GM13977 (cell line): ENCODE measurements around the gene MICB.

Source experiments
- DNase-seq: peaks from one replicate; pipeline ENCODE4 v3.0.0; 2012; ENCODE audit warnings: low spot score
- CTCF ChIP-seq: IDR thresholded peaks from 2 replicates; pipeline ENCODE4 v1.5.1; 2012; ENCODE audit warnings: mild to moderate bottlenecking, control low read depth; ENCODE audit not compliant: insufficient read depth; ENCODE audit errors: extremely low read depth, missing control alignments
- in situ Hi-C: fragments of 300-500 bp; cut with MboI; formaldehyde crosslinking; loops from one replicate; pipeline ENCODE4 v1.12.0; 2022; ENCODE audit warnings: low sequenced_read_pairs, low pct_unique_long_range_greater_than_20kb, mixed read lengths, inconsistent platforms; ENCODE audit not compliant: unreplicated experiment

MICB gene

DNA sequence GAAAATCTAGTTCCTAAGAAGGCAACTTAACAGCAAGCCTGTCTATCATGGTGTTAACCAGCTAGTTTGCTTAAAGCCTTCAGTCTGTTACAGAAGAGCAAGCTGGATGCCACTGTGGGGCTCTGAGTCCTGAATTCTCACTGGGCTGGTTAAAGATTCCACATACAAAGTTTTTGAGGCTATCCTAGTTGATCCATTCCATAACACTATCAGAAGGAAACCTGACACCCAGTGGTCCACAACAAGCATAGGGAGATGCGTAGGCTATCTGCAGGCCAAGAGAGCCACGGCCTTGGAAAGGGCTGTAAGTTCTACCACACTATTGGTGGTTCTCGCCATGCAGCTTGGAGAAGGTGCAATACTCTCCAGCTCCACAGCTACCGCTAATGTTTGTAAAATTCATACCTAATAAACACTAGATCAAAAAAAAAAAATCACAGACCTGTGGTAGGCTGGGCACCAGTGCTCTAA lies 30.4 kb downstream of the MICB start:
- DNase-seq: no peak
- in situ Hi-C loops: no loop called here
- no peak for TF ChIP-seq CTCF

GRCh38 chr6:31528821-31529328 lies 30.9 kb downstream of the MICB start, which contains the start of gene MCCD1:
Gene MCCD1 (plus strand): TSS chr6:31528962. CDS start chr6:31529015, 53 bp downstream.
- no peak for DNase-seq
- in situ Hi-C loops: no loop called here
- TF ChIP-seq CTCF: no peak

- in situ Hi-C loops: no loop called here
- DNase-seq: no peak
- TF ChIP-seq CTCF: no peak
Observed at GRCh38 chr6:31529329-31530150, 31.6 kb downstream of the MICB start.

DNA sequence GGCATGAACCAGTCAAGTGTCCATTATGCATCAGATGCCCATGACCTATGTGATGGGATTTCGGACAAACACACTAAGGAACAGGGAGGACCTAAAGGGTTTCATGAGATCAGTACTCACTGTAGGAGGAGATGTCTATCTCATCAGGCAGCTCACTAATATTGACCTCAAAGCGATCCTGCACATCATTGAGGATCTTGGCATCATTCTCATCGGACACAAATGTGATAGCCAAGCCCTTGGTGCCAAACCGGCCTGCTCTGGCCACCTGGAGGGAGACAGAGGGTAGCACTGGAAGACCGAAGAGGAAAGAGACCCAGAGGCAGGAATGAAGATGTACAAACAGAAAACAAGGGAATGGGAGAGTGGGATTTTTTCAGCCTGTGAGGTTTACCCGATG lies 32.7 kb downstream of the MICB start:
- no peak for TF ChIP-seq CTCF
- no peak for DNase-seq
- in situ Hi-C loops: no loop called here

- in situ Hi-C loops: no loop called here
- TF ChIP-seq CTCF: no peak
- no peak for DNase-seq
Observed at GRCh38 chr6:31531162-31531561, 33.2 kb downstream of the MICB start.

DNA sequence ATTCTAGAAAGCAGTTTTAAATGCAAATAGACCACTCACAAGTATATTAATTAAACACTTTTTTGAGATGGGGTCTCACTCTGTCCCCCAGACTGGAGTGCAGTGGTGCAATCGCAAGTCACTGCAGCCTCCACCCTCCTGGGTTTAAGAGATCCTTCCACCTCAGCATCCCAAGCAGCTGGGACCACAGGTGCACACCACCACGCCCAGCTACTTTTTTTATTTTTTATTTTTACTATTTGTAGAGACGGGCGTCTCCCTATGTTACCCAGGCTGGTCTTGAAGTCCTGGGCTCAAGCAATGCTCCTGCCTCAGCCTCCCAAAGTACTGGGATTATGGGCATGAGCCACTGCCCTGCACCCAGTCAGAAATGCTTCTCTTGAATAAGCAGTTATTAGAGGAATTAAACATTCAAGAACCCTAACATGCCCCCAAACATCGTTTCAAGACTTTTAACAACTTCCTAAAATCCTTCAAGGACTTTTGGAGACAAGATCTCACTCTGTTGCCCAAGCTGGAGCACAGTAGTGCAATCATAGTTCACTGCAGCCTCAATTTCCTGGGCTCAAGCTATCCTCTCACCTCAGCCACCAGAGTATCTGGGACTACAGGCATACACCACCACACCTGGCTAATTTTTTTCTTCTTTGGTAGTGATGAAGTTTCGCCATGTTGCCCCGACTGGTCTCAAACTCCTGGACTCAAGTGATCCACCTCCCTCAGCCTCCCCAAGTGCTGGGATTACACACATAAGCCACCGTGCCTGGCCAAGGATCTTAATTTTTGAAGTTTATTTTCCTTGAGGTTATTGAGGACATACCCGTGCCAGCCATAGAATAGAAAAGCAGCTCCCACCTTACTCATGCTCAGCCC lies 34.1 kb downstream of the MICB start:
- TF ChIP-seq CTCF: no peak
- in situ Hi-C loops: no loop called here
- no peak for DNase-seq
